ENCODE measurements around the gene SELENOS.

Gene SELENOS

GRCh38 chr15:101309436-101310160 lies 32.3 kb upstream of the SELENOS start:
- no peak overlapping the region for H3K4me3 ChIP-seq (ENCODE audit: low read length)
- no peak for DNase-seq (ENCODE audit: low read depth)
- no peak for TF ChIP-seq CTCF (IDR thresholded peaks at IDR 0.05; ENCODE audit: insufficient read depth, low read depth, low read length, missing control alignments)

GRCh38 chr15:101308604-101309435 lies 31.5 kb upstream of the SELENOS start:
- no peak for TF ChIP-seq CTCF (IDR thresholded peaks at IDR 0.05; ENCODE audit: insufficient read depth, low read depth, low read length, missing control alignments)
- no peak overlapping the region for H3K4me3 ChIP-seq (ENCODE audit: low read length)
- no peak for DNase-seq (ENCODE audit: low read depth)

GRCh38 chr15:101307897-101308603 lies 30.8 kb upstream of the SELENOS start:
- TF ChIP-seq CTCF (IDR thresholded peaks at IDR 0.05; ENCODE audit: insufficient read depth, low read depth, low read length, missing control alignments), result no peak
- DNase-seq (ENCODE audit: low read depth), result no peak

GRCh38 chr15:101307048-101307896 lies 30.0 kb upstream of the SELENOS start:
- no peak for DNase-seq (ENCODE audit: low read depth)
- TF ChIP-seq CTCF (IDR thresholded peaks at IDR 0.05; ENCODE audit: insufficient read depth, low read depth, low read length, missing control alignments), result no peak
- H3K4me3 ChIP-seq (ENCODE audit: low read length), result no peak overlapping the region

More at GRCh38 chr15:101307897-101308603, 30.8 kb upstream of the SELENOS start:
- H3K4me3 ChIP-seq (ENCODE audit: low read length), result no peak overlapping the region

GRCh38 chr15:101306341-101307047 lies 29.2 kb upstream of the SELENOS start:
- H3K4me3 ChIP-seq (ENCODE audit: low read length), result no peak overlapping the region
- TF ChIP-seq CTCF (IDR thresholded peaks at IDR 0.05; ENCODE audit: insufficient read depth, low read depth, low read length, missing control alignments), result no peak
- DNase-seq (ENCODE audit: low read depth), result no peak
